OCI-LY1 (cell line): ENCODE measurements around the gene NFILZ.

ENCODE experiments used
- H2AFZ ChIP-seq: fragments of 200-600 bp; sonication (generic), shearing (Covaris generic); 2 replicates; pipeline ENCODE4 v1.6.0; 2014; ENCODE audit warnings: antibody characterized with exemption, mild to moderate bottlenecking, low read length
- H3F3A ChIP-seq: fragments of 200-600 bp; sonication (generic), shearing (Covaris generic); 2 replicates; pipeline ENCODE4 v1.6.0; 2014; ENCODE audit warnings: mild to moderate bottlenecking, antibody characterized with exemption, low read length, moderate library complexity; ENCODE audit not compliant: insufficient read depth
- H3K27ac ChIP-seq: fragments of 200-600 bp; sonication (generic); 2 replicates; pipeline ENCODE4 v1.5.1; 2014; ENCODE audit warnings: low read length, mixed run types, mild to moderate bottlenecking, low read depth; ENCODE audit not compliant: poor library complexity, severe bottlenecking
- H3K27me3 ChIP-seq: fragments of 200-600 bp; sonication (generic); 2 replicates; pipeline ENCODE4 v1.6.0; 2014; ENCODE audit warnings: antibody characterized with exemption, mild to moderate bottlenecking, low read length, moderate library complexity; ENCODE audit not compliant: insufficient read depth
- H3K36me3 ChIP-seq: fragments of 200-600 bp; sonication (generic); 2 replicates; pipeline ENCODE4 v1.6.1; 2014; ENCODE audit warnings: mild to moderate bottlenecking, antibody characterized with exemption, low read length, moderate library complexity, mixed read lengths; ENCODE audit not compliant: insufficient read depth
- H3K4me1 ChIP-seq: fragments of 200-600 bp; sonication (generic); 2 replicates; pipeline ENCODE4 v1.5.1; 2014; ENCODE audit warnings: mild to moderate bottlenecking, low read length, moderate library complexity; ENCODE audit not compliant: insufficient read depth, severe bottlenecking
- H3K4me2 ChIP-seq: fragments of 200-600 bp; sonication (generic), shearing (Covaris generic); 2 replicates; pipeline ENCODE4 v1.6.1; 2014; ENCODE audit warnings: low read length
- H3K4me3 ChIP-seq: fragments of 200-600 bp; sonication (generic); 2 replicates; pipeline ENCODE4 v1.5.1; 2014; ENCODE audit warnings: low read length, low read depth, mild to moderate bottlenecking, mixed read lengths; ENCODE audit not compliant: poor library complexity, severe bottlenecking
- H3K79me2 ChIP-seq: fragments of 200-600 bp; shearing (Covaris generic); 2 replicates; pipeline ENCODE4 v1.6.1; 2016; ENCODE audit warnings: mixed run types, low read length, mixed read lengths; ENCODE audit not compliant: insufficient read depth
- H3K9ac ChIP-seq: fragments of 200-600 bp; sonication (generic), shearing (Covaris generic); 2 replicates; pipeline ENCODE4 v1.6.1; 2014; ENCODE audit warnings: mild to moderate bottlenecking, low read length, mixed read lengths
- H3K9me2 ChIP-seq: fragments of 200-600 bp; sonication (generic), shearing (Covaris generic); 2 replicates; pipeline ENCODE4 v1.6.1; 2014; ENCODE audit warnings: low read depth, mild to moderate bottlenecking, low read length, mixed read lengths
- H3K9me3 ChIP-seq: fragments of 200-600 bp; shearing (Covaris generic); 2 replicates; pipeline ENCODE4 v1.6.1; 2014; ENCODE audit warnings: low read length, mixed read lengths
- H4K20me1 ChIP-seq: fragments of 200-600 bp; sonication (generic), shearing (Covaris generic); 2 replicates; pipeline ENCODE4 v1.6.0; 2016; ENCODE audit warnings: mild to moderate bottlenecking, low read length; ENCODE audit not compliant: insufficient read depth
- CTCF ChIP-seq: fragments of 200-600 bp; sonication (generic), shearing (Covaris generic); IDR thresholded peaks from 2 replicates; pipeline ENCODE4 v1.5.1; 2017; ENCODE audit warnings: mild to moderate bottlenecking, antibody characterized with exemption, low read length, moderate library complexity, mixed read lengths
- EZH2 ChIP-seq: fragments of 200-600 bp; sonication (generic), shearing (Covaris generic); IDR thresholded peaks from 2 replicates; pipeline ENCODE4 v1.8.0; 2017; ENCODE audit warnings: borderline replicate concordance, mixed run types, mild to moderate bottlenecking, antibody characterized with exemption, low read length, moderate library complexity, mixed read lengths

Gene NFILZ

GRCh38 chr19:8629996-8630683, at the start of gene NFILZ:
Gene NFILZ (plus strand): TSS chr19:8630633. CDS start chr19:8676766, 46,133 bp downstream.
- no peaks in the 10 kb centered on the region for H3K9me3 ChIP-seq
- no peak within 1 kb of the TSS for H3K9ac ChIP-seq
- no peaks in the 10 kb centered on the region for H3K79me2 ChIP-seq
- no peak within 1 kb of the TSS for H3K4me3 ChIP-seq
- no peak within 1 kb of the TSS for H3K27ac ChIP-seq
- H3K4me2 ChIP-seq = no peak within 1 kb of the TSS
- no peaks in the 10 kb centered on the region for H3F3A ChIP-seq
- H3K9me2 ChIP-seq = no peaks in the 10 kb centered on the region
- H3K36me3 ChIP-seq = no peaks in the 10 kb centered on the region
- no peaks in the 10 kb centered on the region for H4K20me1 ChIP-seq
- H3K27me3 ChIP-seq = 0 out of 2 replicates have a peak, but pooled peaks cover 3% of the 10 kb centered on the region
- no peak within 1 kb of the TSS for H2AFZ ChIP-seq
- TF ChIP-seq EZH2 (no peak), CTCF (no peak)
- no peaks in the 10 kb centered on the region for H3K4me1 ChIP-seq

GRCh38 chr19:8580710-8581281, 49.6 kb upstream of the NFILZ start:
- H3K79me2 ChIP-seq = no peaks in the 10 kb centered on the region
- no peaks in the 10 kb centered on the region for H3F3A ChIP-seq
- H4K20me1 ChIP-seq = no peaks in the 10 kb centered on the region
- no peak overlapping the region for H2AFZ ChIP-seq
- no peaks in the 10 kb centered on the region for H3K27me3 ChIP-seq
- TF ChIP-seq EZH2 (no peak), CTCF (peak; percentile 99)
- H3K9me2 ChIP-seq = no peaks in the 10 kb centered on the region
- no peak overlapping the region for H3K4me2 ChIP-seq
- H3K9me3 ChIP-seq = no peaks in the 10 kb centered on the region
- no peak overlapping the region for H3K4me3 ChIP-seq
- no peak overlapping the region for H3K27ac ChIP-seq
- H3K9ac ChIP-seq = no peak overlapping the region
- H3K4me1 ChIP-seq = no peaks in the 10 kb centered on the region
- H3K36me3 ChIP-seq = no peaks in the 10 kb centered on the region

- Histone ChIP-seq H3K9me3 (no peaks in the 10 kb centered on the region), H3K9me2 (no peaks in the 10 kb centered on the region), H3F3A (no peaks in the 10 kb centered on the region), H3K27ac (no peak overlapping the region), H3K4me1 (no peaks in the 10 kb centered on the region), H3K9ac (no peak overlapping the region), H2AFZ (no peak overlapping the region), H3K4me2 (no peak overlapping the region), H3K79me2 (no peaks in the 10 kb centered on the region), H3K36me3 (no peaks in the 10 kb centered on the region), H3K4me3 (no peak overlapping the region), H3K27me3 (no peaks in the 10 kb centered on the region), H4K20me1 (no peaks in the 10 kb centered on the region)
- TF ChIP-seq EZH2 = no peak
Measured at GRCh38 chr19:8584965-8585893, 45.2 kb upstream of the NFILZ start.
